ENCODE data around the gene DLG2.
"Not testable (repeated sequence)": the region's sequence is repeated elsewhere in the genome, so short reads cannot be mapped to it uniquely, and the experiment has no call there.

The DLG2 gene

GRCh38 chr11:85096939-85097338 lies 530.2 kb downstream of the DLG2 start:
- DNase-seq = no peak

DNA sequence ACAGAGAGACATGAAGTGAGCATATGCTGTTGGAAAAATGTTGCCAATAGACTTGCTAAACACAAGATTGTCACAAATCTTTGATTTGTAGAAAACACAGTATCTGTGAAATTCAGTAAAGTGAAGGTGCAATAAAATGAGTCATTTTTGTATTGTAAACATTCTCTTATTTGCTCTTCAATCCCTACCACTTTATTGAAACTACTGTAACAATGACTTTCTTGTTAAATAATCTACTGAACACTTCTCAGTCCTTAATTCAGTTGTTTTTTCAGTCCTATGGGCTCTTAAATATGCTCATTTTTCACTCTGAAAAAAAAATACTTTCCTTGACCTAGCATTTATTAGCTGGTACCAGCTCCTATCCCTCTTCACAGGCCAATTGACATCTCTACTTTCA lies 531.9 kb downstream of the DLG2 start:
- no peak for DNase-seq

DNA sequence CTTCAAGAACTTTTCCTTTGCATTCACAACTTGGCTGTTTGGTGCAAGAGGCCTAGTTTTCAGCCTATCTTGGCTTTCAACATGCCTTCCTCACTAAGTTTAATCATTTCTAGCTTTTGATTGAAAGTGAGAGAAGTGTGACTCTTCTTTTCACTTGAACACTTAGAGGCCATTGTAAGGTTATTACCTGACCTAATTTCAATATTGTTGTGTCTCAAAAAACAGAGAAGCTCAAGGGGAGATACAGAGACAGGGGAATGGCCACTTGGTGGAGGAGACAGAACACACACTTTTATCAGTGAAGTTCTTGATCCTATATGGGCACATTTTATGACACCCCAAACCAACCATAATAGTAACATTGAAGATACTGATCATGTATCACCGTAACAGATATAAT lies 532.3 kb downstream of the DLG2 start:
- DNase-seq = no peak

- DNase-seq = no peak
Measured at GRCh38 chr11:85089654-85090053, 537.5 kb downstream of the DLG2 start.

DNA sequence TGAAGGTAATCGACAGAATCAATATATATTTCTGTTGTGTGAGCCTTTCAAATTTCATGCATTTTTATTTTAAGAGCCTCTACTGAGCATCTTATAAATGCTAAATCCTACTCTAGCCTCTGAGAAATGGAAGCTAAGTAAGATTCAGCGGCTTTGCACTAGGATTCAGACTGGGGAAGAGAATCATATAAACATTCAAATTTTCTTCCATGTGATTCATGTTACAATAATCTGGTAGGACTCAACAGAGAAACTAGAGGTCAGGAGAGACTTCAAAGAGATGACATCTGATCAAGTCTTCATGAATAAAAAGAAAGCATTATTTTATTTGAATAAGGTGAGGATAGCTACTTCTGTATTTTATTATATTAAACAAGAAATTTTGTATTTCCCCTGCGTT lies 538.9 kb downstream of the DLG2 start:
- no peak for DNase-seq

- DNase-seq = no peak
Measured at GRCh38 chr11:85086504-85087284, 540.5 kb downstream of the DLG2 start.

GRCh38 chr11:85076535-85077330 lies 550.4 kb downstream of the DLG2 start:
- DNase-seq = no peak

DNA sequence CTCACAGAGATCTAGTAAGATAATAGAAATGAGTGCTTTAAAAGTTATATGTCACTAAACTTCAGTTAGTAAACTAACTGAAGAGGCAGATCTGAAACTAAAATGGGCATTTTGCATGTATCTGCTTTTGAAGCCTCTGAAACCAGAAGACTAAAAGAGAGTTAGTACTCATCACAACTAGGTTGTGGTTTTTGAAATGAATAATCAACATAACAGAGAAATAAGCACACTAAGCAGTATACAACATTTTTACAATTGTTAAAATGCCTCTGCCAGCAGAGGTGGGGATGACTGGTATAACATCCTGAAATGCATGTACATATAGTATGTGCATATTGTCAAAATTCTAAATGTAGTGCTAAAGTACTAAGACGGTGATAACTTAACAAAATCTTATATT lies 564.5 kb downstream of the DLG2 start:
- DNase-seq = no peak

DNA sequence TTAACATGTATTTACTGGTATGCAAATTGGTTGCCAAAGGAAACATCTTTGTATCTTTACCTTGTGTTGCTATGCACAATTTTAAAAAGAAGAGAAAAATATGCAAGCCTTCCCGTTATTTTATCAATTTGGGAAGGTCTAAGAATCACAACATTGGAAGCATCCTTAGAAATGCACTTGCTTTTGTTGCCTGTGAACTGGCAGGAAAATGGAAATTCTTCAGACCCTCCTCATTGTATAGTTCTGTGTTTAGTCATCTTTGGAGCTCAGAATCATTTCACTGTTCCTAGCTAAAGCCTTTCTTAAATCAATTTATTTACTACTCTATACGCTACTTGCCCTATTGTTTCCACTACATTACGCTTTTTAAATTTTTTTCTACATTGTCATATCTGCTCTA lies 574.5 kb downstream of the DLG2 start:
- DNase-seq = no peak

GRCh38 chr11:85048801-85049200 lies 578.3 kb downstream of the DLG2 start:
- DNase-seq = no peak

- DNase-seq = no peak
Measured at GRCh38 chr11:85045716-85046115, 581.4 kb downstream of the DLG2 start.

GRCh38 chr11:85044911-85045310 lies 582.2 kb downstream of the DLG2 start:
- DNase-seq = no peak

DNA sequence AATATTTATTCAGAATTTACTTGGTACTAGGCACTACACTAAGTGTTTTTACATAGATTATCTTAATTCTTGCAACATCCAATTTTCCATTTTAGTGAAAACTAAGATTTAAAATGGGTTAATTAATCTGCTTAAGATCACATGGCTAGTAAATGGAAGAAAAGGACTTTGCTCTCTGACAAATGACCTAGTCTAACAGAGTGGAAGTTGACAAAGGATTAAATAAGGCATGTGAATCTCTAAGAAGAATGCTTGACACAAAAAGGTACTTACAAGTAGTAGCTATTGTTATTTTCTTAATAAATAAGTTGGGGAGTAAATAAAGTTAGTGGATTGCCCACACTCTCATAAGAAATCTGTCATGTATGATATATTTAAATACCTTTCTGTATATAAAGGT lies 584.8 kb downstream of the DLG2 start:
- no peak for DNase-seq

GRCh38 chr11:85040166-85040565 lies 587.0 kb downstream of the DLG2 start:
- DNase-seq = no peak

DNA sequence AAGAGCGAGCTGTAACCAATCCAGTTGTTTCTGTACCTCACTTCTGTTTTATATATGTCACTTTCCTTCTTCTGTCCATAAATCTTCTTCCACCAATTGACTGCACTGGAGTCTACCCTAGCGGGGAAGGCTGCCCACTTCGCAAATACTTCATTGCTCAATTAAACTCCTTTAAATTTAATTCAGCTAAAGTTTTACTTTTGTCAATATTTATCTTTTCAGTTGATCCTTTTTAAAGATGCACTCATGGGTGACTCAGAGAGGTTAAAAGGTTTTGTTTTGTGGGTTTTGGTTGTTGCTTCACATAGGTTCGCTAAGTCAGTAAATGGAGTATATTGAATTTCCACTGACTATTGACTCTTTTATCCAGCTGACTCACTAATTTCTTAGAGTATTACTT lies 597.2 kb downstream of the DLG2 start:
- peak; percentile 61 for DNase-seq

DNA sequence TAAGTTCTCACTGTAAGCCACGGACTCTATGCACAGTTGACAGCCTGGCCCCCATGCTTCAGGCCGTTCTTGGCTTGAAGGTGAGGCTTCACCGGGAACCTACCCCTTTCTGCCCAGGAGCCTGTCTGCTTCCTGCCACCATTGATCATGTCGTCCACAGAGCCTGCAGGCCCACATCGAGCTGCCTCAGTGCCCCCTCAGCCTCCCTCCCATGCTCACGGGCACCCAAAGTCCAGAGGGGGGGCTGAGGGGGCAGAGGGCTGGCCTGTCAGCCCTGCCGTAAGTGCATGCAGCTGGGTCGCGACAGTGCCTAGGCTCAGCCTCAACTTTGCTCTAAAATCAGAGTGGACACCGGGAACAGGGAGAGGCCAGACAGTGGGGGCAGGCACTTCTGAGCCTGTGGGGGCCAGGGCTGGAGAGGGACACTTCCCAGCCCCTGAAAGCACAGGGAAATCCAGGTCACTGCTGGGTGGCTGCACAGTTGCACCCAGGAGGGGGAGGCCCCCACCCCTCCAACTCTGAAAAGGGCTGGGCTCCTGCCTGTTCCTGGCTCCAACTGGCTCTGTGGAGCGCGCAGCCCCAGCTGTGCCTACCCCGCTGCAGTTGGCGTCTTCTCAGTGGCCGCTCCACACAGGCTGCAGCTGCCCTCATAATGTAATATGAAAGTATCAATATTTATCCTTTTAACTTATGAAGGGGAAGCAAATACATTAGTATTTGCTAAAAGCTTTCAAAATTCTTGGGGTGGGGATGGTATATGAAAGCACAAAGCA lies 598.6 kb downstream of the DLG2 start:
- no peak for DNase-seq

- no peak for DNase-seq
Measured at GRCh38 chr11:85027346-85027745, 599.8 kb downstream of the DLG2 start.

- no peak for DNase-seq
Measured at GRCh38 chr11:85021058-85021457, 606.1 kb downstream of the DLG2 start.

- DNase-seq = no peak
Measured at GRCh38 chr11:84993386-84993785, 633.8 kb downstream of the DLG2 start.

DNA sequence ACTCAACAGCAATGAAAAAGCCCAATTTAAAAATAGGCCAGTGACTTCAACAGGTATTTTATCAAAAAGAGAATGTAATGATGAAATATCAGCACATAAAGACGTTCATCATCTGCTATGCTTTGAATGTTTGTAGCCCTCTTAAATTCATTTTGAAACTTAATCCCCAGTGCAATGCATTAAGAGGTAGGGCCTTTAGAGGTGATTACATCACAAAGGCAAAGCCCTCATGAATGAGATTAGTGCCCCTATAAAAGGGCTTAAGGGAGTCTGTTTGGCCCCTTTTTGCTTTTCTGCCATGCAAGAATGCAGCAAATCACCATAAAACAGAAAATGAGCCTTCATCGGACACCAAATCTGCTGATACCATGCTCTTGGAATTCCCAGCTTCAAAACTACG lies 637.0 kb downstream of the DLG2 start:
- no peak for DNase-seq

- not testable (repeated sequence) for DNase-seq
Measured at GRCh38 chr11:84987686-84988187, 639.4 kb downstream of the DLG2 start.

GRCh38 chr11:84981301-84981700 lies 645.8 kb downstream of the DLG2 start:
- no peak for DNase-seq

- DNase-seq = no peak
Measured at GRCh38 chr11:84969103-84969502, 658.0 kb downstream of the DLG2 start.

All from SHP77 treated with DMSO at 0.1 percent for 48 hours (cell line).